Sigmoid colon (tissue), 4 donors: ENCODE measurements around the gene CFAP97.

Experiments
- EP300 ChIP-seq, 4 donors: sonication (generic); formaldehyde crosslinking; IDR thresholded peaks; one replicate each; pipeline ENCODE4 v1.6.1; 2017; ENCODE audit warnings: antibody characterized with exemption in 4 of 4
- POLR2A ChIP-seq, 2 donors: fragments of 450-650 bp; IDR thresholded peaks; one replicate each; pipeline ENCODE4 v1.6.1; 2016; ENCODE audit warnings: antibody characterized with exemption in 2 of 2, mild to moderate bottlenecking in 2 of 2, moderate library complexity in 2 of 2
- POLR2AphosphoS5 ChIP-seq, 4 donors: sonication (generic); formaldehyde crosslinking; IDR thresholded peaks; one replicate each; pipeline ENCODE4 v1.6.1; 2017; ENCODE audit warnings: antibody characterized with exemption in 4 of 4
- TF ChIP-seq, protein P1 (sequence below), 4 experiments: fragments of 450-650 bp in 3 of 4; fragments of 200-600 bp in 1 of 4; IDR thresholded peaks; one replicate each; pipeline ENCODE4 v1.5.1; 2016 to 2019; ENCODE audit warnings: antibody characterized with exemption in 4 of 4, mild to moderate bottlenecking in 3 of 4, moderate library complexity in 2 of 4

DNA sequence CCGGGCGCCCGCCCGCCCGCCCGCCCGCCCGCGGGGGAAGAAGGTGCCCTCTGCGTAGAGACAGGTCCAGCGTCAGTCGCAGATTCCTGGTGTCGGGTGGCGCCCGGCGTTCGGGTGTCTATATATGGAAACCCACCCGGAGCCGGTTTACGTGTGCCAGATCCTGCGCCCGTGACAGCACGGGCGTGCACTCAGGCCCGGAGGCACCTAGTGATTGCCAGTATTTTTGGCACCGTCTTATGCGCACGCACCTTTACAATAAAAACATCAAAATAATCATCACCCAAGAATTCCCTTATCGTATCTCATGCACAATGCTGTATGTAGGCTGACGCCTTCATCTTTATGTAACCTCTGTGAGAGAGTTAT lies 60.2 kb downstream of the CFAP97 start:
- TF ChIP-seq POLR2A (IDR thresholded peaks at IDR 0.05) (peak; percentile 8 to 47), POLR2AphosphoS5 (IDR thresholded peaks at IDR 0.05) (peak; percentile 35 to 85 (median 69)), EP300 (IDR thresholded peaks at IDR 0.05) (peak in 3 of 4 donors; percentile 21 to 91 (median 64))
- TF ChIP-seq, protein P1, sequence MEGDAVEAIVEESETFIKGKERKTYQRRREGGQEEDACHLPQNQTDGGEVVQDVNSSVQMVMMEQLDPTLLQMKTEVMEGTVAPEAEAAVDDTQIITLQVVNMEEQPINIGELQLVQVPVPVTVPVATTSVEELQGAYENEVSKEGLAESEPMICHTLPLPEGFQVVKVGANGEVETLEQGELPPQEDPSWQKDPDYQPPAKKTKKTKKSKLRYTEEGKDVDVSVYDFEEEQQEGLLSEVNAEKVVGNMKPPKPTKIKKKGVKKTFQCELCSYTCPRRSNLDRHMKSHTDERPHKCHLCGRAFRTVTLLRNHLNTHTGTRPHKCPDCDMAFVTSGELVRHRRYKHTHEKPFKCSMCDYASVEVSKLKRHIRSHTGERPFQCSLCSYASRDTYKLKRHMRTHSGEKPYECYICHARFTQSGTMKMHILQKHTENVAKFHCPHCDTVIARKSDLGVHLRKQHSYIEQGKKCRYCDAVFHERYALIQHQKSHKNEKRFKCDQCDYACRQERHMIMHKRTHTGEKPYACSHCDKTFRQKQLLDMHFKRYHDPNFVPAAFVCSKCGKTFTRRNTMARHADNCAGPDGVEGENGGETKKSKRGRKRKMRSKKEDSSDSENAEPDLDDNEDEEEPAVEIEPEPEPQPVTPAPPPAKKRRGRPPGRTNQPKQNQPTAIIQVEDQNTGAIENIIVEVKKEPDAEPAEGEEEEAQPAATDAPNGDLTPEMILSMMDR (IDR thresholded peaks at IDR 0.05) = no peak
